GM12878 (cell line): ENCODE measurements around the gene ANXA2R. TPM values are rescaled to one million over a fixed set of nuclear protein-coding genes. Genes with fewer than 3 reads are reported as not detected.
A peak's percentile ranks its signal among the peaks of the same experiment; 100 is the strongest.

Experiments
- ATAC-seq: fragments of 200-7000 bp; cut with Tn5 transposase; 3 replicates; pipeline ENCODE4 v1.9.1; 2020; ENCODE audit warnings: mild to moderate bottlenecking, moderate library complexity
- BruUV-seq: library from RNA; stranded (reverse); fragments of 400-500 nt; replicated peaks from 2 replicates; lab custom pipeline; 2021; lab: Mats Ljungman, UMichigan
- CTCF ChIA-PET: fragments of 300-600 bp; sonication (Branson Sonifier 250); formaldehyde crosslinking; extraction: SDS; loops from one replicate; lab custom pipeline; 2021; ENCODE audit warnings: inconsistent platforms; lab: Yijun Ruan, JAX
- POLR2A ChIA-PET: fragments of 350-600 bp; formaldehyde crosslinking; extraction: SDS; loops from one replicate; lab custom pipeline; 2021; ENCODE audit warnings: inconsistent platforms; lab: Charles Lee
- RAD21 ChIA-PET: fragments of 300-600 bp; sonication (Branson Sonifier 250); formaldehyde crosslinking; loops from one replicate; lab custom pipeline; 2023; ENCODE audit warnings: antibody characterized with exemption; ENCODE audit not compliant: unreplicated experiment; lab: Charles Lee
- SMC1A ChIA-PET: fragments of 300-600 bp; sonication (Branson Sonifier 250); formaldehyde crosslinking; loops from one replicate; lab custom pipeline; 2023; ENCODE audit not compliant: unreplicated experiment, uncharacterized antibody; lab: Charles Lee
- DNase-seq: peaks from one replicate; pipeline ENCODE4 v3.0.0-alpha.2; 2011; ENCODE audit warnings: low read depth, low spot score
- FAIRE-seq: peaks from 3 replicates; lab custom pipeline; 2011; peaks lifted over from hg19 to GRCh38; lab: Jason Lieb, UNC
- H2AFZ ChIP-seq: 2 replicates; pipeline ENCODE4 v1.6.0; 2011; ENCODE audit warnings: low read depth, low read length, control low read depth; ENCODE audit not compliant: control insufficient read depth
- H3K27ac ChIP-seq: 2 replicates; pipeline ENCODE4 v1.5.1; 2011; ENCODE audit warnings: control low read depth; ENCODE audit not compliant: control insufficient read depth, insufficient read depth
- H3K27me3 ChIP-seq, 2 experiments: replicated peaks in 1 of 2; 2 replicates each; pipeline versions ENCODE4 v1.6.0 to v1.6.1; 2011; ENCODE audit warnings: low read length in 1 of 2; ENCODE audit not compliant: control insufficient read depth in 2 of 2, insufficient read depth in 2 of 2
- H3K36me3 ChIP-seq, 2 experiments: 2 replicates each; pipeline ENCODE4 v1.5.1; 2011; ENCODE audit warnings: low read length in 1 of 2; ENCODE audit not compliant: control insufficient read depth in 2 of 2, insufficient read depth in 2 of 2
- H3K4me1 ChIP-seq: 2 replicates; pipeline ENCODE4 v1.6.1; 2011; ENCODE audit warnings: mild to moderate bottlenecking, low read length, moderate library complexity, mixed read lengths; ENCODE audit not compliant: control insufficient read depth, insufficient read depth
- H3K4me2 ChIP-seq: 2 replicates; pipeline ENCODE4 v1.6.0; 2011; ENCODE audit warnings: control low read depth; ENCODE audit not compliant: control insufficient read depth, insufficient read depth
- H3K4me3 ChIP-seq: fragments of 200-600 bp; sonication (generic); 2 replicates; pipeline ENCODE4 v1.5.1; 2016
- H3K79me2 ChIP-seq: 2 replicates; pipeline ENCODE4 v1.6.0; 2011; ENCODE audit warnings: low read length; ENCODE audit not compliant: control insufficient read depth, insufficient read depth
- H3K9ac ChIP-seq: 2 replicates; pipeline ENCODE4 v1.8.0; 2011; ENCODE audit warnings: low read length, control low read depth, mixed read lengths; ENCODE audit not compliant: control insufficient read depth, insufficient read depth
- H3K9me3 ChIP-seq: replicated peaks from 3 replicates; pipeline ENCODE4 v1.5.1; 2011; ENCODE audit warnings: mild to moderate bottlenecking, low read length; ENCODE audit not compliant: control insufficient read depth, insufficient read depth
- H4K20me1 ChIP-seq: 2 replicates; pipeline ENCODE4 v1.6.0; 2011; ENCODE audit not compliant: control insufficient read depth, insufficient read depth
- CBX3 ChIP-seq: fragments of 200-600 bp; sonication (generic); IDR thresholded peaks from 2 replicates; pipeline ENCODE4 v1.6.1; 2016; ENCODE audit warnings: low read depth, borderline replicate concordance
- EP300 ChIP-seq, 2 experiments: fragments of 150-350 bp in 1 of 2; IDR thresholded peaks; 2 replicates each; pipeline ENCODE4 v1.6.1; 2011 to 2012; ENCODE audit warnings: low read depth in 2 of 2, low read length in 2 of 2, borderline replicate concordance in 1 of 2, improper control_type of control experiment in 1 of 2, inconsistent platforms in 1 of 2; ENCODE audit not compliant: control insufficient read depth in 1 of 2
- IKZF1 ChIP-seq: fragments of 450-650 bp; conservative IDR thresholded peaks from 2 replicates; pipeline ENCODE4 v1.6.1; 2017; ENCODE audit warnings: antibody characterized with exemption, mild to moderate bottlenecking
- MXI1 ChIP-seq: fragments of 150-350 bp; IDR thresholded peaks from 2 replicates; pipeline ENCODE4 v1.6.1; 2011; ENCODE audit warnings: low read depth, mild to moderate bottlenecking, inconsistent platforms, low read length, improper control_type of control experiment
- NR2C2 ChIP-seq: IDR thresholded peaks from 2 replicates; pipeline ENCODE4 v1.6.1; 2011; ENCODE audit warnings: borderline replicate concordance, low read depth; ENCODE audit not compliant: control insufficient read depth, insufficient read length
- PAX8 ChIP-seq: fragments of 450-650 bp; IDR thresholded peaks from 2 replicates; pipeline ENCODE4 v1.6.1; 2017; ENCODE audit warnings: mild to moderate bottlenecking, moderate library complexity
- POLR2AphosphoS2 ChIP-seq: IDR thresholded peaks from 2 replicates; pipeline ENCODE4 v1.6.1; 2011; ENCODE audit warnings: low read depth, mild to moderate bottlenecking, low read length, improper control_type of control experiment, moderate library complexity
- RELA ChIP-seq: fragments of 450-650 bp; IDR thresholded peaks from 2 replicates; pipeline ENCODE4 v1.8.0; 2014; ENCODE audit warnings: borderline replicate concordance; ENCODE audit not compliant: partially characterized antibody
- REST ChIP-seq: IDR thresholded peaks from 2 replicates; pipeline ENCODE4 v1.6.1; 2012; ENCODE audit warnings: mild to moderate bottlenecking, low read depth, low read length
- SIN3A ChIP-seq: IDR thresholded peaks from 2 replicates; pipeline ENCODE4 v1.6.1; 2012; ENCODE audit warnings: low read depth, low read length, improper control_type of control experiment
- TAF1 ChIP-seq: IDR thresholded peaks from 2 replicates; pipeline ENCODE4 v1.6.1; 2011; ENCODE audit warnings: mild to moderate bottlenecking, low read depth, low read length, borderline replicate concordance
- ZBTB11 ChIP-seq: fragments of 450-650 bp; formaldehyde crosslinking; IDR thresholded peaks from 2 replicates; pipeline ENCODE4 v1.5.0; 2022; ENCODE audit warnings: mild to moderate bottlenecking, missing genetic modification characterization
- WGBS: methylation state at CpG from one replicate; pipeline ENCODE4 v1.1.6; 2016; ENCODE audit warnings: low lambda C conversion rate; ENCODE audit not compliant: insufficient replicate concordance, insufficient coverage; ENCODE audit errors: missing lambda C conversion rate; 5-methylcytosine and 5-hydroxymethylcytosine counted together
- in situ Hi-C: fragments of 300-500 bp; cut with MboI; formaldehyde crosslinking; loops from 9 replicates; pipeline ENCODE4 v1.14.3; 2018; ENCODE audit warnings: mixed read lengths
- intact Hi-C: fragments of 100-400 bp; cut with micrococcal nuclease; formaldehyde crosslinking; loops from one replicate; pipeline ENCODE4 v1.14.2; 2022; ENCODE audit not compliant: unreplicated experiment
- polyA plus RNA-seq, 11 experiments: library from polyadenylated mRNA; depleted of rRNA in 4 of 11; unstranded in 6 of 11; stranded (reverse) in 5 of 11; fragments of >200 nt; fragmentation: Nextera tagmentation in 4 of 11; fragmentation: Illumina TruSeq in 1 of 11; extraction: Ambion mirVana in 4 of 11; extraction: Trizol in 1 of 11; gene quantifications; 1 replicate in 1 of 11; 2 replicates in 10 of 11; pipeline versions ENCODE4 v1.2.1 to v1.2.3, GENCODE V29; 2011 to 2016; ENCODE audit warnings: inconsistent platforms in 2 of 11, missing spikeins in 2 of 11, low read depth in 1 of 11
- total RNA-seq, 4 experiments: library from RNA; depleted of rRNA in 3 of 4; stranded (reverse); fragments of >200 nt in 3 of 4; fragmentation: Illumina TruSeq in 1 of 4; extraction: Trizol in 1 of 4; gene quantifications; 2 replicates each; pipeline versions ENCODE4 v1.2.1 to v1.2.3, GENCODE V29; 2013 to 2021
- TF ChIP-seq, protein P1 (sequence below): IDR thresholded peaks from 2 replicates; pipeline ENCODE4 v1.6.1; 2011; ENCODE audit warnings: low read depth, low read length, improper control_type of control experiment, borderline replicate concordance

The ANXA2R gene
- total and polyA plus RNA-seq, 10 of the 15 experiments (the other 5 are each of a cell fraction or from before 2014, with no cell fraction given), result 2.3 to 7.8 (median 4.4) TPM

DNA sequence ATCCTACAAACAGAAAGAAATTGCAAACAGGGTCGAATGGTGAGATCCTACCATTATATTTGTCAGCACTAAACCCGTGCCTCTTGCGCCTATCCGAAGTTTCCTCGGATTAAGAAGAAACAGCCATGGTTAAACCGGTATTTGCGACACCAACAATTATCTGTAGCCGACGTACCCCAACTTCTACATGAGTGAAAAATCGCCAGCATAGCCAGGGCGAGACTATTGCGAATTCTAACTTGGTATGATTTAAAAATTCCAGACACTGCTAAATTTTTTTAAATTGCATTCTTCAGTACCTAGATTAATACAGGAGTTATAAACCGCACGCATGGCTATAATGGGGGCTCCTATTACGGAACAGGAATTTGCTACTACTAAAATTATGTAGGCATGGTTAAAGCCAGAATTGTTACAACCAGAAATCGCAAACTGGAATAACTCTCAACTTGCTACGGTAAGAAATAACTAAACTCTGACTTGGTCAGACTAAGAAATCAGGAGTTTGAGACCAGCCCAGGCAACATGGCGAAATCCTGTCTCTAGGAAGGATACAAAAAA is 25.3 kb upstream of the ANXA2R start:
- FAIRE-seq (no peak), DNase-seq (no peak), ATAC-seq (no peak; the same call in 2 of the 3 replicates)
- BruUV-seq, result TSS peak; percentile 69
- H2AFZ ChIP-seq, result peak overlapping the region; percentile 94
- H3K4me1 ChIP-seq, result peaks cover 10% of the 10 kb centered on the region
- ChIA-PET SMC1A (interaction anchor here (0.9 to 1.7 kb wide), 5 partner anchors 17 to 157 kb away, joined by 3 to 10 read pairs (median 3); no protein-coding TSS in a partner anchor), POLR2A (interaction anchor here (0.6 to 2.0 kb wide), 10 partner anchors 19 to 418 kb away, joined by 3 to 9 read pairs (median 3); partner anchors contain the start of genes TMEM267 and ZNF131), CTCF (interaction anchor here (0.7 to 2.9 kb wide), 16 partner anchors 8 to 248 kb away, joined by 3 to 25 read pairs (median 4); partner anchors contain the start of gene HMGCS1), RAD21 (interaction anchor here (1.0 to 3.3 kb wide), 7 partner anchors 19 to 418 kb away, joined by 3 to 11 read pairs (median 3); partner anchors contain the start of genes TMEM267 and ZNF131)
- in situ Hi-C loops, result no loop called here
- WGBS, result 2% methylated on average over 18 of the region's 18 CpGs
- peak overlapping the region; percentile 96 for H3K4me2 ChIP-seq
- H3K79me2 ChIP-seq, result peaks cover 37% of the 10 kb centered on the region
- H3K4me3 ChIP-seq, result peak overlapping the region; percentile 91
- no peaks in the 10 kb centered on the region for H3K27me3 ChIP-seq
- intact Hi-C loops, result loop anchor here (1.0 to 5.0 kb wide), 7 partner anchors 23 to 417 kb away; partner anchors contain the start of genes TMEM267 and ZNF131
- H4K20me1 ChIP-seq, result no peaks in the 10 kb centered on the region
- no peaks in the 10 kb centered on the region for H3K36me3 ChIP-seq
- no peaks in the 10 kb centered on the region for H3K9me3 ChIP-seq
- peak overlapping the region; percentile 100 for H3K27ac ChIP-seq
- H3K9ac ChIP-seq, result peak overlapping the region; percentile 100
- TF ChIP-seq REST, result no peak
- TF ChIP-seq POLR2AphosphoS2, result 0 out of 2 replicates have a peak, but pooled peaks have one; percentile 35
- TF ChIP-seq, protein P1, sequence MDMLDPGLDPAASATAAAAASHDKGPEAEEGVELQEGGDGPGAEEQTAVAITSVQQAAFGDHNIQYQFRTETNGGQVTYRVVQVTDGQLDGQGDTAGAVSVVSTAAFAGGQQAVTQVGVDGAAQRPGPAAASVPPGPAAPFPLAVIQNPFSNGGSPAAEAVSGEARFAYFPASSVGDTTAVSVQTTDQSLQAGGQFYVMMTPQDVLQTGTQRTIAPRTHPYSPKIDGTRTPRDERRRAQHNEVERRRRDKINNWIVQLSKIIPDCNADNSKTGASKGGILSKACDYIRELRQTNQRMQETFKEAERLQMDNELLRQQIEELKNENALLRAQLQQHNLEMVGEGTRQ, result no peak
- TF ChIP-seq MXI1, result no peak
- TF ChIP-seq EP300 (IDR thresholded peaks at IDR 0.05; ENCODE audit: borderline replicate concordance in 1 of 2, control insufficient read depth in 1 of 2, low read depth in 2 of 2, low read length in 2 of 2), result no peak
- TF ChIP-seq PAX8, result no peak
- TF ChIP-seq TAF1, result no peak
- TF ChIP-seq NR2C2, result no peak
- TF ChIP-seq RELA, result no peak
- TF ChIP-seq IKZF1, result no peak
- no peak for TF ChIP-seq ZBTB11 (CRISPR knock-in tag)
- no peak for TF ChIP-seq CBX3
- no peak for TF ChIP-seq SIN3A
